A673 (cell line): ENCODE data around the gene KCP.

Experiments used
- EZH2 ChIP-seq: fragments of 200-600 bp; sonication (generic); IDR thresholded peaks from 2 replicates; pipeline ENCODE4 v1.6.1; 2017; ENCODE audit warnings: borderline replicate concordance, low read depth, mild to moderate bottlenecking, mixed read lengths, antibody characterized with exemption, low read length; ENCODE audit not compliant: poor library complexity, severe bottlenecking
- TF ChIP-seq, protein P1 (sequence below): fragments of 300-800, 200-600 bp; sonication (generic); conservative IDR thresholded peaks from 2 replicates; pipeline ENCODE4 v1.5.1; 2017; ENCODE audit warnings: low read depth, mild to moderate bottlenecking, antibody characterized with exemption, low read length, moderate library complexity, mixed read lengths

GRCh38 chr7:128860158-128861073, 50.1 kb downstream of the KCP start:
- TF ChIP-seq, protein P1, sequence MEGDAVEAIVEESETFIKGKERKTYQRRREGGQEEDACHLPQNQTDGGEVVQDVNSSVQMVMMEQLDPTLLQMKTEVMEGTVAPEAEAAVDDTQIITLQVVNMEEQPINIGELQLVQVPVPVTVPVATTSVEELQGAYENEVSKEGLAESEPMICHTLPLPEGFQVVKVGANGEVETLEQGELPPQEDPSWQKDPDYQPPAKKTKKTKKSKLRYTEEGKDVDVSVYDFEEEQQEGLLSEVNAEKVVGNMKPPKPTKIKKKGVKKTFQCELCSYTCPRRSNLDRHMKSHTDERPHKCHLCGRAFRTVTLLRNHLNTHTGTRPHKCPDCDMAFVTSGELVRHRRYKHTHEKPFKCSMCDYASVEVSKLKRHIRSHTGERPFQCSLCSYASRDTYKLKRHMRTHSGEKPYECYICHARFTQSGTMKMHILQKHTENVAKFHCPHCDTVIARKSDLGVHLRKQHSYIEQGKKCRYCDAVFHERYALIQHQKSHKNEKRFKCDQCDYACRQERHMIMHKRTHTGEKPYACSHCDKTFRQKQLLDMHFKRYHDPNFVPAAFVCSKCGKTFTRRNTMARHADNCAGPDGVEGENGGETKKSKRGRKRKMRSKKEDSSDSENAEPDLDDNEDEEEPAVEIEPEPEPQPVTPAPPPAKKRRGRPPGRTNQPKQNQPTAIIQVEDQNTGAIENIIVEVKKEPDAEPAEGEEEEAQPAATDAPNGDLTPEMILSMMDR = no peak
- no peak for TF ChIP-seq EZH2
